GM19023 (cell line): ENCODE data around the gene TSPAN17.

Experiments used
- ATAC-seq: cut with Tn5 transposase; IDR thresholded peaks from one replicate; pipeline ENCODE4 v1.9.1; 2021; ENCODE audit warnings: mild to moderate bottlenecking, moderate library complexity; ENCODE audit not compliant: unreplicated experiment

TSPAN17 gene

DNA sequence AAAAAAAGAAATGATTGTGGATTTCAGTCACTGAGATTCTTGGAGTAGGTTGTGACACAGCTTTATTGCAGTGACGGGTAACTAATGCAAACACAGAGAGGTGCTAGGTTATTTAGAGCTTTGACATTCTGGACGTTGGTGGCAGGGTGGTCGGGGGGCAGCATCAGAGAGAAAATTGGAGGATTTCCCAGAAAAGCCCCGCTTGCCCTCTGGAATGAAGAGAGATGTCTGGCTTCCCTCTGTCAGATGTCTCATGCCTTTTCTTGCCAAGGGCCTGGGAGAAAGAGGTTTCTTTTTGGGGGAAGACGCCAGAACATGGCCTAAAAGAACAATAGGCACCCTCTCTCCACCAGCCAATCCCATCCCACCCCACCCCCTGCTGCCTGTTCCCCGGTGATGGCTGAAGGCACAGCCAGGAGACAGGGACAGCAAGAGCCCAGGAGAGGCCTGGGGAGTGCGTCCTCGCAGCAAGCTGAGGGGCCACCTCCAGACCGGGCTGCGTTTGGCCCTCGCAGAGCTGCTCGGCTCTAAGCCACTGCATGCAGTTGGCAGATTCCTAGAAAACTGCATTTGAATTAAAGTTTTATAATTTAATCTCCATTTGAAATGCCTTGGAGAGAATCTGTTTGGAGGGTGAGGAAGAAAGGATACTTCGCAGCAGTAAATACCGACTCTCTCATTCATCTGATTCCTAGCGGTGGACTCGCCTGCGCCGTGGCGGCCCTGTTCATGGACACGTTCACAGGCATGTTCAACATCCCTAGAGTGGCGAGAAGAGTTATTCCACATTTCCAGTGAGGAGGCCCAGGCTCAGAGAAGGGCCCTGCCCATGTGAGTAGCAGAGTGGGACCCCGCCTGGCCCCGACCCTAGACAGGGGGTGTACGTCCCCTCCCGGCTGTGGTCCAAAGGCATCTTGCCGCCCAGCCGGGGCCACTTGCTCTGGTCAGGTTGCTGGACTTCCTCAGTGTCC, 55.7 kb downstream of the TSPAN17 start:
- ATAC-seq, result no peak

DNA sequence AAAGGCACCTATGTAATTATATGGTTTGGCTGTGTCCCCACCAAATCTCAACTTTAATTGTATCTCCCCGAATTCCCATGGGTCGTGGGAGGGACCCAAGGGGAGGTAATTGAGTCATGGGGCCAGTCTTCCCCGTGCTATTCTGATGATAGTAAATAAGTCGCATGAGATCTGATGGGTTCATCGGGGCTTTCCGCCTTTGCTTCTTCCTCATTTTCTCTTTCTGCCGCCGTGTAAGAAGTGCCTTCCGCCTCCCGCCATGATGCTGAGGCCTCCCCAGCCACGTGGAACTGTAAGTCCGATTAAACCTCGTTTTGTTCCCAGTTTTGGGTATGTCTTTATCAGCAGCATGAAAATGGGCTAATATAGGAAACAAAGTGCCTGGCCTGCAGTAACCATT, 56.6 kb downstream of the TSPAN17 start:
- ATAC-seq, result no peak

DNA sequence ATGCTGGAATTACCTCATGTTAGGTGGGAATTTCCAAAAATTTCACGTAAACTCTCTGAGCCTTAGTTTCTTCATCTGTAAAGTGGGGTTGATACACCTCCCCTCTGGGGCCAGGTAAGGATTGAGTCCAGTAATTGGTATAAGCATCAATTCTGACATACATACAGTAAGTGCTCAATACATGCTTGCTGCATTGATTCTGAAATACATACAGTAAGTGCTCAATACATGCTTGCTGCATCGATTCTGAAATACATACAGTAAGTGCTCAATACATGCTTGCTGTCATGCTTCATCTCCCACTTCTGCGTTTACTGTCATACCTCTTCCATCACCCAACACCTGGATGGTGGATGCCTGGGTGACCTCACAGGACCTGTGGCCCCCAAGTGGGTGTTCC, 57.1 kb downstream of the TSPAN17 start:
- no peak for ATAC-seq

DNA sequence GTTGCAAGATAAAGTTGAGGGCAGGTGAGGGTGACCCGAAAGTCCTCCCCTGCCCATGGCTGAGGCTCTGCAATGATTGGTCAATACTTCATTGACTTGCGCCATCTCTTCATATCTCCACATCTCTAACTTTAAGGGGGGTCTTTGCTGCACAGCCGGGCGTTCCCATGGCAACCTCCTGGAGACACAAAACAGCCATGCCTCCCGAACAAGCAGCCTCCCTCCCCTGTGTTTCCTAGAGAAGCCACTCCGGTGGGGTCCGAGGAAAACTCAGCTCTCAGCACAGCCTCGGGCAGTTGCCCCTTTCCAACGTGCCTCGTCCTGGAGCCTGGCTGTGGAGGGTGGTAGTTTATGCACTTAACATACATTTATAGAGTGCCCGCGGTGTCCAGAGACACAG, 57.5 kb downstream of the TSPAN17 start:
- ATAC-seq, result no peak
